ENCODE measurements around the gene C1orf21.

GRCh38 chr1:184650177-184650866 is 263.5 kb downstream of the C1orf21 start:
- TF ChIP-seq POLR2AphosphoS5 (IDR thresholded peaks at IDR 0.05; ENCODE audit: low read depth, low read length), result no peak
- TF ChIP-seq POLR2A (IDR thresholded peaks at IDR 0.05; ENCODE audit: low read depth, low read length), result no peak
